NCI-H1417 (cell line): ENCODE results near the gene LPAR5.

Source experiments
- DNase-seq, 3 experiments: peaks; one replicate each; lab custom pipeline; 2025; lab: John Stamatoyannopoulos, UW

Gene LPAR5

GRCh38 chr12:6638305-6638704 lies 2.5 kb upstream of the LPAR5 start:
- no peak for DNase-seq

GRCh38 chr12:6635375-6635855 lies 344 bp downstream of the LPAR5 start:
- no peak for DNase-seq

- DNase-seq, result peak in 1 of 3 experiments; percentile 25
Measured at GRCh38 chr12:6632026-6632983, 3.5 kb downstream of the LPAR5 start.

- DNase-seq, result no peak
Measured at GRCh38 chr12:6631549-6631961, 4.2 kb downstream of the LPAR5 start.

- no peak for DNase-seq
Measured at GRCh38 chr12:6630736-6631135, 5.0 kb downstream of the LPAR5 start.

- DNase-seq, result no peak
Measured at GRCh38 chr12:6627616-6628015, 8.1 kb downstream of the LPAR5 start.

GRCh38 chr12:6626654-6627283 lies 9.0 kb downstream of the LPAR5 start:
- DNase-seq, result no peak

GRCh38 chr12:6620885-6621274 lies 14.9 kb downstream of the LPAR5 start:
- DNase-seq, result no peak

- no peak for DNase-seq
Measured at GRCh38 chr12:6620137-6620884, 15.4 kb downstream of the LPAR5 start.

- no peak for DNase-seq
Measured at GRCh38 chr12:6618483-6619225, 17.1 kb downstream of the LPAR5 start.

- no peak for DNase-seq
Measured at GRCh38 chr12:6615802-6616201, 20.0 kb downstream of the LPAR5 start.

- DNase-seq, result peak in 1 of 3 experiments; percentile 39
Measured at GRCh38 chr12:6614513-6615172, 21.1 kb downstream of the LPAR5 start.

GRCh38 chr12:6613776-6614512 lies 21.8 kb downstream of the LPAR5 start:
- peak; percentile 93 to 100 (median 99) for DNase-seq

GRCh38 chr12:6613015-6613775 lies 22.6 kb downstream of the LPAR5 start:
- peak; percentile 91 to 100 (median 99) for DNase-seq

GRCh38 chr12:6612652-6613014 lies 23.1 kb downstream of the LPAR5 start:
- no peak for DNase-seq

- DNase-seq, result peak; percentile 33 to 58 (median 45)
Measured at GRCh38 chr12:6612247-6612646, 23.5 kb downstream of the LPAR5 start.

GRCh38 chr12:6608592-6609281 lies 27.0 kb downstream of the LPAR5 start:
- DNase-seq, result peak in 2 of 3 experiments; percentile 63 to 66

GRCh38 chr12:6607751-6608591 lies 27.8 kb downstream of the LPAR5 start:
- DNase-seq, result peak; percentile 88 to 97 (median 95)
